Vagina (tissue), 2 donors: ENCODE measurements around the gene CHCHD6. TPM values are rescaled to one million over a fixed set of nuclear protein-coding genes. Genes with fewer than 3 reads are reported as not detected.

Source experiments
- DNase-seq, 2 donors: peaks; one replicate each; pipeline ENCODE4 v3.0.0-alpha.2; 2017; ENCODE audit errors: extremely low spot score in 2 of 2
- H3K27ac ChIP-seq: fragments of 200-600 bp; sonication (generic); one replicate; pipeline ENCODE4 v1.5.1; 2019
- H3K27me3 ChIP-seq: fragments of 200-600 bp; sonication (generic); one replicate; pipeline ENCODE4 v1.5.1; 2019
- H3K36me3 ChIP-seq, 2 donors: fragments of 200-600 bp; sonication (generic); one replicate each; pipeline ENCODE4 v1.5.1; 2017 to 2019
- H3K4me1 ChIP-seq: fragments of 200-600 bp; sonication (generic); one replicate; pipeline ENCODE4 v1.5.1; 2019
- H3K4me3 ChIP-seq, 2 donors: fragments of 200-600 bp; sonication (generic); 1 replicate in 1 of 2; 2 replicates in 1 of 2; pipeline ENCODE4 v1.5.1; 2016 to 2019
- H3K9me3 ChIP-seq: fragments of 200-600 bp; sonication (generic); one replicate; pipeline ENCODE4 v1.5.1; 2019
- CTCF ChIP-seq, 3 experiments: fragments of 450-650 bp in 2 of 3; fragments of 200-600 bp in 1 of 3; sonication (generic) in 1 of 3; IDR thresholded peaks; one replicate each; pipeline ENCODE4 v1.5.1; 2017 to 2019; ENCODE audit warnings: antibody characterized with exemption in 3 of 3, mild to moderate bottlenecking in 2 of 3, moderate library complexity in 2 of 3
- POLR2A ChIP-seq, 2 donors: fragments of 450-650 bp; IDR thresholded peaks; one replicate each; pipeline ENCODE4 v1.6.1; 2017; ENCODE audit warnings: antibody characterized with exemption in 2 of 2, mild to moderate bottlenecking in 2 of 2, moderate library complexity in 2 of 2
- POLR2AphosphoS5 ChIP-seq, 2 donors: sonication (generic); formaldehyde crosslinking; IDR thresholded peaks; one replicate each; pipeline ENCODE4 v1.9.0; 2017; ENCODE audit warnings: antibody characterized with exemption in 2 of 2, mild to moderate bottlenecking in 2 of 2, low read depth in 1 of 2; ENCODE audit not compliant: insufficient read depth in 1 of 2
- intact Hi-C: fragments of 100-400 bp; cut with DNase I; formaldehyde crosslinking; loops from one replicate; pipeline ENCODE4 v1.15.1; 2023
- total RNA-seq: library from RNA; depleted of rRNA; stranded (reverse); fragments of >200 nt; gene quantifications from one replicate; pipeline ENCODE4 v1.2.3, GENCODE V29; 2016

The CHCHD6 gene
- total RNA-seq, 1 donor from 2014 or later = 12.8 TPM

DNA sequence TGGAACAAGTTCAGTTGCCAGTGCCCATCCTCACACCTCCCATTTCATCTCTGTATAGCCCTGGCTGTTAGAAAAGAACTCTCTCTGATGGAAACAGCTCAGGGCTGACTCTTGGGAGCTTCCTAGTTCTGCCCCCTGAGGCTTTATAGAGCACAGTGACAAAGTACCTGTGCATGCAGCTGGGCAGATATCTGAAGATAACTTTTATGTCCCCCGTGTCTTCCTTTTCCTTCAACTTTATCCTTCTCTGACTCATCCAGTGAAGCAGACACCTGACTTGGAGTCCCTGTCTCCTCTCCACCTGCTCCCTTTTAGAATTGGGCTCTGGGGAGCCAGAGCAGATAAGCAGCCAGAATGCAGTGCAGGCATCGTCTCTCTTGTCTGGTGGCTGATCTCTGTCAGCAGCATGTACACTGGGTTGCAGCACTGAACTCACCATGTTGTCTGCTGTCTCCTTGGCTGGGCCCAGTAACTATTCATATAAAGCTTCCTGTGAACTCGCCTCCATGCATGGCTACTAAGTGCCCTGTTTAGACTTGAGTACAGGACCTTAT lies 225.0 kb downstream of the CHCHD6 start:
- H3K27ac ChIP-seq = no peak overlapping the region
- H3K4me1 ChIP-seq = peaks cover 39% of the 10 kb centered on the region
- DNase-seq = no peak
- no peaks in the 10 kb centered on the region for H3K36me3 ChIP-seq
- intact Hi-C loops = no loop called here
- no peaks in the 10 kb centered on the region for H3K27me3 ChIP-seq
- TF ChIP-seq POLR2A (IDR thresholded peaks at IDR 0.05) = no peak
- TF ChIP-seq POLR2AphosphoS5 (IDR thresholded peaks at IDR 0.05; ENCODE audit: insufficient read depth in 1 of 2, low read depth in 1 of 2) = no peak
- no peak for TF ChIP-seq CTCF (IDR thresholded peaks at IDR 0.05)
- no peaks in the 10 kb centered on the region for H3K9me3 ChIP-seq
- H3K4me3 ChIP-seq = no peak overlapping the region

DNA sequence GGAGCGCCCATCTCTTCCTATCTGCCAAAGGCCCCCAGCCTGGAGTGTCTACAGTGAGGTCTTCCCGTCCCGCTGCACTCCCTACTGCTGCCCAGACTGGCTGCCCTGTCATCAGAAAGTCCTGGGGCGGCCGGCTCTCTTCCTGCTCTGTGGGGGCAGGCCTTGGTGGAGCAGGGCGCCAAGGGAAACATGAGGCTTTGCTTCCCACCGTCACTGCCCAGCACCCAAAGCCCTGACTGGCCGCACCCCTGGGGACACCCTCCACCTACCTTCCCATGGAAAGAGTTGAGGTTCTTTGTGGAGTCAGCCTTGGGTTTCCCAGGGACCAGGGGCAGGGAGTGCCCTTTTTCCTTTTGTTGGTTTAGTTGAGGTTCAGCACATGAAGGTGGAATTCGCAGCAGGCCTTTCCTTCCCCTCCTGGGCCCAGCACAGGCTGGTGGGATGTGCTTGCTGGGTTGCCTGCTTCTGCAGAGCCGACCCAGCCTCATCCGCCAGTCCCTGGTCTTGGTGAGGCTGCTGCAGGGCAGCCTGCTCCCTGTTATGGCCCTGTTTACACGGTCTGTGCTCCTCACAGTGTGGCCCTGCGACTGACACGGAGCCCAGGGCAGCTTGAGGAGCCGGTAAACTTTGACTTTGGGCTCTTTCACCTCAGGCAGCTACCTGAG lies 227.0 kb downstream of the CHCHD6 start:
- DNase-seq = no peak
- TF ChIP-seq POLR2AphosphoS5 (IDR thresholded peaks at IDR 0.05; ENCODE audit: insufficient read depth in 1 of 2, low read depth in 1 of 2) (no peak), CTCF (IDR thresholded peaks at IDR 0.05) (no peak), POLR2A (IDR thresholded peaks at IDR 0.05) (no peak)
- intact Hi-C loops = no loop called here
- H3K27ac ChIP-seq = no peak overlapping the region
- no peaks in the 10 kb centered on the region for H3K27me3 ChIP-seq
- peaks cover 36% of the 10 kb centered on the region for H3K4me1 ChIP-seq
- no peaks in the 10 kb centered on the region for H3K9me3 ChIP-seq
- H3K36me3 ChIP-seq = no peaks in the 10 kb centered on the region
- H3K4me3 ChIP-seq = no peak overlapping the region

DNA sequence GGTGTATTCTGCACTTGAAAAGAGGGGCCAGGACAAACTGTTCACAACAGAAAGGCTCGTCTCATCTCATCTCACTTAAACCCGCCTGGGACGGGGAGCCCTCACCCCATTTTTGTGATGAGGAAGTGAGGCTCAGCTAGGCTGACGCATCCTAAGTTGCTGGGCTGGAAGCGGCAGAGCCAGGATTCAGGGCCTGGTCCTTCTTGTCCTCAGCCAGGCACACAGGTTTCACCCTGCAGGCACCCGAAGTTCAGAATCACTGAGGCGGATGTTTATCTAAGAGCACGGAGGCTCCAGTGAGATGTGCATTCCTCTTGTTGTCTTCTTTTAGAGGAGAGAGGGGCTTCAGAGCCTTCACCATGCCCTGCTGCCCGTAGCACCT lies 227.8 kb downstream of the CHCHD6 start:
- Histone ChIP-seq H3K36me3 (no peaks in the 10 kb centered on the region), H3K27me3 (no peaks in the 10 kb centered on the region), H3K4me3 (no peak overlapping the region), H3K4me1 (peaks cover 29% of the 10 kb centered on the region), H3K27ac (no peak overlapping the region), H3K9me3 (no peaks in the 10 kb centered on the region)
- no peak for DNase-seq
- intact Hi-C loops = no loop called here
- TF ChIP-seq POLR2A (IDR thresholded peaks at IDR 0.05) = no peak
- no peak for TF ChIP-seq CTCF (IDR thresholded peaks at IDR 0.05)
- TF ChIP-seq POLR2AphosphoS5 (IDR thresholded peaks at IDR 0.05; ENCODE audit: insufficient read depth in 1 of 2, low read depth in 1 of 2) = no peak

DNA sequence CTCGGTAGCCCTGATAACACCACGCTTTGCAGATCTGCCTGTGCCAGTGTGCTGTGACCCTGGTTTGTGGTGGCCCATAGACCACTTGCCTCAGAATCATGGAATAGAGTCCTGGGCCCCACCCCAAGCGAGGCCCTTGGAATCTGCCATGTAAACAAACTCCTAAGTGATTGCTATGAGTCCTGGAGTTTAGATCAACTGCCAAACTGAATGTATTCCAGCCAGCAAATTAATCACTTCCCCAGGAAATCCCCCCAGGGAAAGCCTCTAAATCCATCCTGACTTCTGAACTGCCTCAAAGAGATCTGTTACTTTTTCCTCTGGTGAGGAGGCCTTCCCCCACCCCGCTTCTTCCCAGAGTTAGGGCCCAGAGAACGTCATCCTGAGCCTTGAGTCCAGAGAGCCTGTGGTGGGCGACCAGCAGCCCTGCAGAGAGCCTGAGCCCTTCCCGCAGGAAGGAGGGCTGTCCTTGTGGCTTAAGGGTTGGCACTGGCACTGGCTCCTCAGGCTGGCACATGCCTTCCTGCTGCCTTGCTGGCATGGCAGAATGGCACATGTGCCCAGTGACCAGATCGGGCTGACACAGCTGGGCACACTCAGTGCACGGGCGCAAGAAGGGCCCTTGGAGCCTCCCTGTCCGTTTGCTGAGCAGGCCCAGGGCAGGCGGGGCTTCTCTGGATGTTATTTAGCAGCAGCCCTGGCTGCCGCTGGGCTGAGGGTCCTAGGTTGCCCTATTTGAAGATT lies 228.3 kb downstream of the CHCHD6 start:
- Histone ChIP-seq H3K4me3 (no peak overlapping the region), H3K9me3 (no peaks in the 10 kb centered on the region), H3K27me3 (no peaks in the 10 kb centered on the region), H3K4me1 (peaks cover 24% of the 10 kb centered on the region), H3K36me3 (no peaks in the 10 kb centered on the region), H3K27ac (no peak overlapping the region)
- TF ChIP-seq POLR2A (IDR thresholded peaks at IDR 0.05) (no peak), POLR2AphosphoS5 (IDR thresholded peaks at IDR 0.05; ENCODE audit: insufficient read depth in 1 of 2, low read depth in 1 of 2) (no peak), CTCF (IDR thresholded peaks at IDR 0.05) (no peak)
- intact Hi-C loops = no loop called here
- no peak for DNase-seq
